ENCODE measurements around the gene NRSN1.
"Not testable (repeated sequence)": the region's sequence is repeated elsewhere in the genome, so short reads cannot be mapped to it uniquely, and the experiment has no call there.

Gene NRSN1

DNA sequence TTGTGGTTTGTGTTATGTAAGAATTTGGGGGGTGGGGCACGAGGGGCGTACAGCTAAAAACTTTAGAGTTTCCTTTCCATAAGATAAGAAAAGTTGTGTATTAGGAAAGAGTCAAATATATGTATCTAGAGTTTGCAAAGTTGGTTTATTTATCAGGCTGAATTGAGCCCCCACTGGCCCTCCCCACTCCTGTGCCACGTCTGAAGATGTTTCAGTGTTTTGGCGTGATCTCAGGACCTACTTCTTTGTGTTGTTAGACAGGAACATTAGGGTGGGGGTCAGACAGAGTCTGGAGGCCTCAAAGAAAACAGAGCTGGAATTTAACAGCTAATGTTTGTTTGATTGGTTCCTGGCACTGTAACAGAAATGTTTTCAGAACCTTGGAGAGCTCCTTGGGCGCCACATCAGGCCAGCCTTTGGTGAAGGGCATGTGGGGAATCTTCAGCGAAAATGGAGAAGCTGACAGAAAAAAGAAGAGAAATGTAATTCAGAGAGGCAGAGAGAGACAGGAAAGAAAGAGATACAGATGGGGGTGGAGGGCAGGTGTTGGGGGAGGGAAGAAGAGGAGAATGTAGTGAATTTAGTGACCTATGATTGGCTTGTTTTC is 674 bp downstream of the NRSN1 start:
- ChIA-PET POLR2A (no interaction called here), CTCF (no interaction called here)
- TF ChIP-seq L3MBTL2 (conservative IDR thresholded peaks at IDR 0.05) (no peak), ELF4 (IDR thresholded peaks at IDR 0.05) (no peak), BHLHE40 (IDR thresholded peaks at IDR 0.05; ENCODE audit: borderline replicate concordance) (no peak), NFRKB (IDR thresholded peaks at IDR 0.05) (no peak), ARNT (IDR thresholded peaks at IDR 0.05) (no peak), TARDBP (IDR thresholded peaks at IDR 0.05) (no peak), ZNF384 (IDR thresholded peaks at IDR 0.05) (no peak), FOXK2 (IDR thresholded peaks at IDR 0.05) (no peak), HDGF (IDR thresholded peaks at IDR 0.05; ENCODE audit: borderline replicate concordance) (no peak), SP1 (IDR thresholded peaks at IDR 0.05) (no peak), LEF1 (IDR thresholded peaks at IDR 0.05; ENCODE audit: borderline replicate concordance) (no peak), FOXA1 (IDR thresholded peaks at IDR 0.05) (no peak), FOXM1 (IDR thresholded peaks at IDR 0.05; ENCODE audit: borderline replicate concordance) (no peak), CTBP1 (IDR thresholded peaks at IDR 0.05; ENCODE audit: borderline replicate concordance) (no peak), SUZ12 (IDR thresholded peaks at IDR 0.05) (no peak)
- TF ChIP-seq, protein P1, sequence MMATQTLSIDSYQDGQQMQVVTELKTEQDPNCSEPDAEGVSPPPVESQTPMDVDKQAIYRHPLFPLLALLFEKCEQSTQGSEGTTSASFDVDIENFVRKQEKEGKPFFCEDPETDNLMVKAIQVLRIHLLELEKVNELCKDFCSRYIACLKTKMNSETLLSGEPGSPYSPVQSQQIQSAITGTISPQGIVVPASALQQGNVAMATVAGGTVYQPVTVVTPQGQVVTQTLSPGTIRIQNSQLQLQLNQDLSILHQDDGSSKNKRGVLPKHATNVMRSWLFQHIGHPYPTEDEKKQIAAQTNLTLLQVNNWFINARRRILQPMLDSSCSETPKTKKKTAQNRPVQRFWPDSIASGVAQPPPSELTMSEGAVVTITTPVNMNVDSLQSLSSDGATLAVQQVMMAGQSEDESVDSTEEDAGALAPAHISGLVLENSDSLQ (IDR thresholded peaks at IDR 0.05) = no peak
- peak; percentile 48 for DNase-seq (ENCODE audit: extremely low spot score)

DNA sequence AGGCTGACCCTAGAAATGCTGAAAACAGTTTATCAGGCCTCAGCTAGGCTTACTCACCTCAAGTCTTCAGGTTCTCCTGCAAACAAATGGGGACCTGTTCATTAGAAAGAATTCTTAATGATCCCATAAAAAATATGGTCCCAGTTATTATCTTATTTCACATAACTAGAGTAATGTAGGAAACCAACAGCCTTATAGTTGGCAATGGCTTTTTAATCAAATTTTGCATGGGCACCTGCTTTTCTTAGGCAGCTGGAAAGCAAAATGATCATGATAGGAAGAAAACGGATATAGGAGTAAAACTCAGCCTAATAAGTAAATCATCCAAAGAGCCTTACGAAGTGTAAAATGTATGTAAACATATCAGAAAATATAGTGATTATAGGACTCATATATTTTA is 1.3 kb downstream of the NRSN1 start:
- no peak for DNase-seq (ENCODE audit: extremely low spot score)
- POLR2A ChIA-PET = no interaction called here
- CTCF ChIA-PET = no interaction called here
- no peak for TF ChIP-seq SP1 (IDR thresholded peaks at IDR 0.05)
- no peak for TF ChIP-seq FOXK2 (IDR thresholded peaks at IDR 0.05)
- TF ChIP-seq ZNF384 (IDR thresholded peaks at IDR 0.05) = no peak
- no peak for TF ChIP-seq HDGF (IDR thresholded peaks at IDR 0.05; ENCODE audit: borderline replicate concordance)
- no peak for TF ChIP-seq FOXA1 (IDR thresholded peaks at IDR 0.05)
- TF ChIP-seq L3MBTL2 (conservative IDR thresholded peaks at IDR 0.05) = no peak

DNA sequence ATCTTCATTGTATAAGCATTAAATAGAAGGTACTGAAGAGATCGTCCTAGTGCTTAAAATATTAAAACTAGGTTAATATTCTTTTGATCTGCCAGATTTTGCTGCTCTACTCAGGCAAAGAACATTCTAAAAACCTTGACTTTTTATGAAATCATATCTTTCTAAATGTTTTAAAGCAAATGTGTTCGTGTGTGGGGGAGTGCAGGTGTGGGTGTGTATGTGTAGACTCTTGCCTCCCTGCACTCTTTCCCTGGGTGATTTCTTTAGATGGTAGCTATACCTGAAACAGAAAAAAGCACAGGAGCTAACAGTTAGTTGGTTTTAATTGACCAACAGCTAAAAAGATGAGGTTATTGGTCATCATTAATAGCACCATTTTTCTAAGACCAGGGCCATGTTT is 5.7 kb downstream of the NRSN1 start:
- DNase-seq (ENCODE audit: extremely low spot score) = no peak
- TF ChIP-seq LEF1 (IDR thresholded peaks at IDR 0.05; ENCODE audit: borderline replicate concordance) (no peak), ELF4 (IDR thresholded peaks at IDR 0.05) (no peak)
- TF ChIP-seq, protein P1 (IDR thresholded peaks at IDR 0.05) = no peak
- POLR2A ChIA-PET = no interaction called here
- CTCF ChIA-PET = no interaction called here

DNA sequence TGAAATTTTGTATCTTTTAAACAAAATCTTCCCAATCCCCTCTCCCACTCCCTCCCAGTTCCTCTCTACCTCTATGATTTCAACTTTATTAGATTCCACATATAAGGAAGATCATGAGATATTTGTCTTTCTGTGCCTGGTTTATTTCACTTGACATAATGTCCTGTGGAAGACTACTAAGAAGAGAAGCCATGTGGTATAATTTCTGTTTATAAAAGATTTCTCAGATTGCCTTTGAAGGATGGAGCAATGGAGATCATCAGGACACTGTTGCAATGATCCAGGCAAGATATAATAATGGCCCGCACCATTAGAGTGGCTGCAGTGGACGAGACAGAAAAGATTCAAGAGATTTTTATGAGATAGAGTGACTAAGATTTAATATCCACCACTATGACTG is 13.1 kb downstream of the NRSN1 start:
- TF ChIP-seq NFRKB (IDR thresholded peaks at IDR 0.05) = no peak
- no peak for TF ChIP-seq LEF1 (IDR thresholded peaks at IDR 0.05; ENCODE audit: borderline replicate concordance)
- TF ChIP-seq HDGF (IDR thresholded peaks at IDR 0.05; ENCODE audit: borderline replicate concordance) = no peak
- TF ChIP-seq L3MBTL2 (conservative IDR thresholded peaks at IDR 0.05) = no peak
- TF ChIP-seq ARNT (IDR thresholded peaks at IDR 0.05) = no peak
- TF ChIP-seq SUZ12 (IDR thresholded peaks at IDR 0.05) = no peak
- no peak for TF ChIP-seq TARDBP (IDR thresholded peaks at IDR 0.05)
- TF ChIP-seq FOXM1 (IDR thresholded peaks at IDR 0.05; ENCODE audit: borderline replicate concordance) = no peak
- no peak for TF ChIP-seq ELF4 (IDR thresholded peaks at IDR 0.05)
- TF ChIP-seq, protein P1 (IDR thresholded peaks at IDR 0.05) = no peak
- TF ChIP-seq ZNF384 (IDR thresholded peaks at IDR 0.05) = no peak
- TF ChIP-seq FOXK2 (IDR thresholded peaks at IDR 0.05) = no peak
- TF ChIP-seq SP1 (IDR thresholded peaks at IDR 0.05) = no peak
- TF ChIP-seq FOXA1 (IDR thresholded peaks at IDR 0.05) = no peak
- DNase-seq (ENCODE audit: extremely low spot score) = no peak
- POLR2A ChIA-PET = no interaction called here
- CTCF ChIA-PET = no interaction called here

DNA sequence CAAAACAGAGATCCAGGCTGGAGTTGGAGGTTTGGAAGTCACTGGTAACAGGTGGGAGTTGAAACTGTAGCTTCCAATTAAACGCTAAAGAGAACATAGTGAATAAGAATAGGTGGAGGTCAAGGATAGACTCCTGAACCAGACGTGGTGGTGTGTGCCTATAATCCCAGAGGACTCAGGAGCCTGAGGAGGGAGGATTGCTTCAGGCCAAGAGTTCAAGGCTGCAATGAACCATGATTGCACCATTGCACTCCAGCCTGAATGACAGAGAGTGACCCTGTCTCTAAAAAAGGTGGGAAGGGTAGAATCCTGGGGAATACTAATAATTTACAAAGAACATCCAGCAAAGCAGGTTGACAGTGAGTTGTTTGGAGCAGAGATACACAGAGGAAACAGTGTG is 13.6 kb downstream of the NRSN1 start:
- CTCF ChIA-PET = no interaction called here
- no peak for TF ChIP-seq FOXK2 (IDR thresholded peaks at IDR 0.05)
- no peak for TF ChIP-seq L3MBTL2 (conservative IDR thresholded peaks at IDR 0.05)
- TF ChIP-seq LEF1 (IDR thresholded peaks at IDR 0.05; ENCODE audit: borderline replicate concordance) = no peak
- POLR2A ChIA-PET = no interaction called here
- no peak for DNase-seq (ENCODE audit: extremely low spot score)

DNA sequence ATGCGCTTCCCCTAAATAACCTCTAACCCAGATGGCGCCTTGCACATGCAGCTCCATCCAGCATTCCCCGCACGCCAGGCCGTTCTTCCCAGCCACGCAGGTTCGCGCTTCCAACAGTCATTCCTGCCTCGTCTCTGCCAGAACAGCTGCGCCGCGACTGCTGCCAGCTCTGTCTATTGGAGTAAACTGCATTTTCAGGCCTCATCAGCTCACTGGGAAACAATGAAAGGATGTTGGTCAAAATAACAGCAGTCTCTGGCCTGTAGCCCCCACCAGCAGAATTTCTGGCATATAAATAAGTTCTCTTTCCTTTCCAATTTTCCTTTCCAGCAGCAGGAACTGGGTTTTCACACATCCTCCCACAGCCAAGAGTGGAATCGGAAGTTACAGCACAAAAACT is 14.6 kb downstream of the NRSN1 start:
- no peak for DNase-seq (ENCODE audit: extremely low spot score)
- ChIA-PET POLR2A (no interaction called here), CTCF (no interaction called here)
- TF ChIP-seq HDGF (IDR thresholded peaks at IDR 0.05; ENCODE audit: borderline replicate concordance) (no peak), FOXM1 (IDR thresholded peaks at IDR 0.05; ENCODE audit: borderline replicate concordance) (no peak), LEF1 (IDR thresholded peaks at IDR 0.05; ENCODE audit: borderline replicate concordance) (no peak), TARDBP (IDR thresholded peaks at IDR 0.05) (no peak), ZNF384 (IDR thresholded peaks at IDR 0.05) (no peak), ELF4 (IDR thresholded peaks at IDR 0.05) (no peak), L3MBTL2 (conservative IDR thresholded peaks at IDR 0.05) (no peak), FOXK2 (IDR thresholded peaks at IDR 0.05) (no peak), SP1 (IDR thresholded peaks at IDR 0.05) (no peak), SUZ12 (IDR thresholded peaks at IDR 0.05) (no peak), NFRKB (IDR thresholded peaks at IDR 0.05) (no peak), FOXA1 (IDR thresholded peaks at IDR 0.05) (no peak), ARNT (IDR thresholded peaks at IDR 0.05) (no peak), CTBP1 (IDR thresholded peaks at IDR 0.05; ENCODE audit: borderline replicate concordance) (no peak)
- TF ChIP-seq, protein P1 (IDR thresholded peaks at IDR 0.05) = no peak

DNA sequence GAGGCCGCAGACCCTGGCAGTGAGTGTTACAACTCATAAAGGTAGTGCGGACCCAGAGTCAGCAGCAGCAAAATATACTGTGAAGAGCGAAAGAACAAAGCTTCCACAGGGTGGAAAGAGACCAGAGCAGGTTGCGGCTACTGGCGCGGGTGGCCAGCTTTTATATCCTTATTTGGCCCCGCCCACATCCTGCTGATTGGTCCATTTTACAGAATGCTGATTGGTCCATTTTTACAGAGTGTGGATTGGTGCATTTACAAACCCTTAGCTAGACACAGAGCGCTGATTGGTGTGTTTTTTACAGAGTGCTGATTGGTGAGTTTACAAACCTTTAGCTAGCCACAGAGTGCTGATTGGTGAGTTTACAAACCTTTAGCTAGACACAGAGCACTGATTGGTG is 16.7 kb downstream of the NRSN1 start:
- POLR2A ChIA-PET; CTCF ChIA-PET; DNase-seq (ENCODE audit: extremely low spot score): not testable (repeated sequence)
